GM18526 (cell line): Measurements from ENCODE around the gene NYAP2.

Experiments
- POLR2A ChIP-seq: IDR thresholded peaks from 3 replicates; pipeline ENCODE4 v1.6.1; 2011; ENCODE audit not compliant: insufficient read length; ENCODE audit errors: extremely low read depth

The NYAP2 gene

GRCh38 chr2:225556461-225556860 is 157.0 kb downstream of the NYAP2 start:
- no peak for TF ChIP-seq POLR2A

- no peak for TF ChIP-seq POLR2A
These were observed 159.0 kb downstream of the NYAP2 start for GRCh38 chr2:225558399-225559071.

- TF ChIP-seq POLR2A = no peak
These were observed 159.5 kb downstream of the NYAP2 start for GRCh38 chr2:225559072-225559415.

GRCh38 chr2:225566798-225567197 is 167.3 kb downstream of the NYAP2 start:
- TF ChIP-seq POLR2A = no peak

- no peak for TF ChIP-seq POLR2A
These were observed 170.5 kb downstream of the NYAP2 start for GRCh38 chr2:225569995-225570394.

GRCh38 chr2:225573603-225574002 is 174.1 kb downstream of the NYAP2 start:
- TF ChIP-seq POLR2A = no peak

- no peak for TF ChIP-seq POLR2A
These were observed 175.2 kb downstream of the NYAP2 start for GRCh38 chr2:225574582-225575138.

GRCh38 chr2:225581135-225581534 is 181.6 kb downstream of the NYAP2 start:
- TF ChIP-seq POLR2A = no peak

- no peak for TF ChIP-seq POLR2A
These were observed 182.4 kb downstream of the NYAP2 start for GRCh38 chr2:225581906-225582305.

GRCh38 chr2:225582355-225583116 is 183.0 kb downstream of the NYAP2 start:
- TF ChIP-seq POLR2A = no peak

- no peak for TF ChIP-seq POLR2A
These were observed 185.3 kb downstream of the NYAP2 start for GRCh38 chr2:225584796-225585195.

GRCh38 chr2:225590932-225591331 is 191.4 kb downstream of the NYAP2 start:
- TF ChIP-seq POLR2A = no peak

- no peak for TF ChIP-seq POLR2A
These were observed 198.4 kb downstream of the NYAP2 start for GRCh38 chr2:225597911-225598310.

GRCh38 chr2:225598426-225598825 is 198.9 kb downstream of the NYAP2 start:
- TF ChIP-seq POLR2A = no peak

- no peak for TF ChIP-seq POLR2A
These were observed 199.4 kb downstream of the NYAP2 start for GRCh38 chr2:225598897-225599296.

GRCh38 chr2:225599856-225600255 is 200.3 kb downstream of the NYAP2 start:
- no peak for TF ChIP-seq POLR2A
